BE2C (cell line): ENCODE results near the gene CNDP2.
"Not testable (repeated sequence)": the region's sequence is repeated elsewhere in the genome, so short reads cannot be mapped to it uniquely, and the experiment has no call there.

ENCODE experiments used
- DNase-seq: peaks from one replicate; pipeline ENCODE4 v3.0.0-alpha.2; 2020
- H3K27me3 ChIP-seq: fragments of 250-450 bp; sonication (Bioruptor Pico); 2 replicates; pipeline ENCODE4 v1.5.1; 2020; ENCODE audit warnings: mild to moderate bottlenecking
- H3K36me3 ChIP-seq: fragments of 250-450 bp; sonication (Bioruptor Pico); 2 replicates; pipeline ENCODE4 v1.5.1; 2020; ENCODE audit warnings: mild to moderate bottlenecking
- H3K4me1 ChIP-seq: fragments of 250-450 bp; sonication (Bioruptor Pico); 2 replicates; pipeline ENCODE4 v1.5.1; 2020
- H3K4me3 ChIP-seq: 2 replicates; pipeline ENCODE4 v1.5.1; 2011; ENCODE audit warnings: low read depth, low read length
- H3K9me3 ChIP-seq: fragments of 250-450 bp; sonication (Bioruptor Pico); 2 replicates; pipeline ENCODE4 v1.5.1; 2020
- CTCF ChIP-seq: IDR thresholded peaks from 2 replicates; pipeline ENCODE4 v1.5.1; 2012; ENCODE audit warnings: mild to moderate bottlenecking, low read depth, low read length

Gene CNDP2

DNA sequence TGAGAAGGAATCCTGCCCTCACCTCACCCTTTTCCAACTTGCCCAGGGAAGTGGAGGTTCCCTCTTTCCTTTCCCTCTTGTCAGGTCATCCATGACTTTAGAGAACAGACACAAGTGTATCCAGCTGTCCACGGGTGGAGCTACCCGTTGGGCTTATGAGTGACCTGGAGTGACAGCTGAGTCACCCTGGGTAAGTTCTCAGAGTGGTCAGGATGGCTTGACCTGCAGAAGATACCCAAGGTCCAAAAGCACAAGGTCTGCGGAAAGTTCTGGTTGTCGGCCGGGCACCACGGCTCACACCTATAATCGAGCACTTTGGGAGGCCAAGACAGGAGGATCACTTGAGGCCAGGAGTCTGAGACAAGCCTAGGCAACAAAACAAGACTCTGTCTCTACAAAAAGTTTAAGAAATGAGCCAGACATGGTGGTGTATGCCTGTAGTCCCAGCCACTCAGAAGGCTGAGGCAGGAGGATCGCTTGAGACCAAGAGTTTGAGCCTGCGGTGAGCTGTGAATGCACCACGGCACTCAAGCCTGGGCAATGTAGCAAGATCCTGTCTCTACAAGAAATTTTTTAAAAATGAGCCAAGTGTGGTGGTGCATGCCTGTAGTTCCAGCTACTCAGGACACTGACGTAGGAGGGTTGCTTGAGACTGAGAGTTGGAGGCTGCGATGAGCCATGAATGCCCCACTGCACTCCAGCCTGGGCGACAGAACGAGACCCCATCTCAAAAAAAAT is 24.1 kb downstream of the CNDP2 start:
- H3K4me3 ChIP-seq: no peak overlapping the region
- H3K36me3 ChIP-seq: no peaks in the 10 kb centered on the region

DNA sequence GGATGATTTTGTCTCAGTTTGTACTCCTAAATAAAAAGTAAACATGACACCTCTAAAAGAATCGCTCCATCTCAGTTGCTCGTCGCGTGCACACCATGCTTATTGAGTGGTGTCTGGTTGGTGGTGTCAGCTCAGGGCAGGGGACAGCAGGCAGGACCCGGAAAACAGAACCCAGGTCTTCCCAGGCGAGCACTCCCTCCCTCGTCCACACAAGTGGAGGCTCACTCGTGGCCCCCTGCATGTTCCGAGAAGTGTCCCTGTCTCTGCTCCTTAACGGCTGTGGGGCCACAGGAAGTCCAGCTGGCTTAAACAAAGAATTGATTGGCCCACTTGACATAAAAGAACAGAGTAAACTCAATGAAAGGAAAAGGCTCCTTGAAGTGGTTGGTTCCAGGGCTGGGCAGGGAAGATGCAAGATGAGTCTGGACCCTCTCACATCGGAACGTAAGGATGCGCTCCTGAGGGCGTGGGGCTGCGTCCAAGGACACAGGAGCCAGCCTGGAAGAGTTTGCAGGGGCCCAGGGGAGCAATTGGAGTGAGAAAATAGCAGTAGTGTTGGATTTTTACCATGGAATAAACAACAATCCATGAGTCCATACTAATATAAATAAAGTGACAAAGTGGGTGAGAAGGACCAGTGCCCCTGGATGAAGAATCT is 25.0 kb downstream of the CNDP2 start:
- no peak for DNase-seq
- Histone ChIP-seq H3K27me3 (no peaks in the 10 kb centered on the region), H3K4me3 (no peak overlapping the region), H3K36me3 (no peaks in the 10 kb centered on the region), H3K9me3 (no peaks in the 10 kb centered on the region), H3K4me1 (no peaks in the 10 kb centered on the region)
- TF ChIP-seq CTCF: no peak

More for the DNA sequence above, 24.1 kb downstream of the CNDP2 start:
- Histone ChIP-seq H3K27me3 (no peaks in the 10 kb centered on the region), H3K4me1 (no peaks in the 10 kb centered on the region), H3K9me3 (no peaks in the 10 kb centered on the region)
- no peak for TF ChIP-seq CTCF
- DNase-seq: no peak

GRCh38 chr18:74522635-74523548 is 26.7 kb downstream of the CNDP2 start:
- DNase-seq: no peak
- H3K27me3 ChIP-seq: no peaks in the 10 kb centered on the region
- H3K36me3 ChIP-seq: no peaks in the 10 kb centered on the region
- TF ChIP-seq CTCF: no peak
- H3K4me3 ChIP-seq: no peak overlapping the region
- H3K9me3 ChIP-seq: no peaks in the 10 kb centered on the region
- no peaks in the 10 kb centered on the region for H3K4me1 ChIP-seq

DNA sequence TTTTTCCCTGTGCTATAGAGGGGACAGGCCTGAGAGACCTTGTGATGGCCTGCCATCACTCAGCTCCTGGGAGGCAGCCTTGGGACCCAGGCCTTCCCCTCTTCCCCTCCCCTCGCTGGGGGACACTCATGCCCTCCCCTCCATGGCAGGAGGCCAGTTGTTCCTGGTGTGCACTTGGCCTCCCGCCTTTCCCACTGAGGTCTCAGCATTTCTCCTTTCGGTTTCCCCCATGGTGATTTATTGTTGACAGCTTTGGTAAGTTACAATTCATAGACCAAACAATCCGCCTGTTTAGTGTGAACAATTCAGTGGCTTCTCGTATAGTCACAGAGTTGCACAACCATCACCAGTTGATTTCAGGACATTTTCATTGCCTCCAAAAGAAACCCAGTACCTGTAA is 27.9 kb downstream of the CNDP2 start:
- DNase-seq: no peak
- no peaks in the 10 kb centered on the region for H3K4me1 ChIP-seq
- no peaks in the 10 kb centered on the region for H3K27me3 ChIP-seq
- TF ChIP-seq CTCF: no peak
- H3K9me3 ChIP-seq: no peaks in the 10 kb centered on the region
- no peaks in the 10 kb centered on the region for H3K36me3 ChIP-seq
- no peak overlapping the region for H3K4me3 ChIP-seq

DNA sequence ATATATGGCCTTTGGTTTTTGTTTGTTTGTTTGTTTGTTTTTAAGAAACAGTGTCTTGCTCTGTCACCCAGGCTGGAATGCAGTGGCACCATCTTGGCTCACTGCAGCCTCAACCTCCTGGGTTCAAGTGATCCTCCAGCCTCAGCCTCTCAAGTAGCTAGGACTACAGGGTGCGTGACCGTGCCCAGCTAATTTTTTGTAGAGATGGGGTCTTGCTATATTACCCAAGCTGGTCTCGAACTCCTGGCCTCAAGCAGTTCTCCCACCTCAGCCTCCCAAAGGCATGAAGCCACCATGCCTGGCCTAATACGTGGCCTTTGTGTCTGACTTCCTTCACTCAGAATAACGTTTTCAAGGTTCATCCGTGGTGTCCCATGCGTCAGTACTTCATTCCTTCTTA is 28.8 kb downstream of the CNDP2 start:
- not testable (repeated sequence) for H3K4me3 ChIP-seq, H3K9me3 ChIP-seq, H3K36me3 ChIP-seq, DNase-seq, H3K27me3 ChIP-seq, H3K4me1 ChIP-seq

GRCh38 chr18:74525741-74526140 is 29.6 kb downstream of the CNDP2 start:
- H3K9me3 ChIP-seq: no peaks in the 10 kb centered on the region
- no peaks in the 10 kb centered on the region for H3K36me3 ChIP-seq
- no peaks in the 10 kb centered on the region for H3K4me1 ChIP-seq
- H3K27me3 ChIP-seq: no peaks in the 10 kb centered on the region
- no peak overlapping the region for H3K4me3 ChIP-seq
- DNase-seq: no peak
- no peak for TF ChIP-seq CTCF
